ENCODE data around the gene RFX1. TPM values are rescaled to one million over a fixed set of nuclear protein-coding genes. Genes with fewer than 3 reads are reported as not detected.
A peak's percentile ranks its signal among the peaks of the same experiment; 100 is the strongest.

The RFX1 gene
- total and polyA plus RNA-seq, 2 experiments from 2014 or later, result 8.9 to 11.8 TPM

DNA sequence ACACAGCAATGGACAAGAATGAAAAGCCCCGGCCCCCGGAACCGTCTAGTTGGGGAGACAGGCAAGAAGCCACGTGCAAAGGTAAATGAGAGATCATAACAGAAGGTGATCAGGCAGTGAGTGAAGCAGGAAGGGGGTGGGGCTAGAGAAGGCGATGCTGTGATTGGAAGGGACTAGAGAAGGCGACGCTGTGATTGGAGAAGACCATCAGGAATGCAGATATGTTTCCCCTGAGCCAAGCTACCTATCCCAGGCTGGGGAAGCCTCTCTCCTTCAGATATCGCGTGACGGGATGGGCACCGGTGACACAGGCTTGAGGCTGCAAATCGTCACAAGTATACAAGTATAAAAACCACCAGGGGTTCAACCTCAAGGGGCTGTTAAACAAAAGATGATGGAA lies 32.0 kb downstream of the RFX1 start:
- no peak overlapping the region for H2AFZ ChIP-seq
- no peaks in the 10 kb centered on the region for H3F3A ChIP-seq (replicated peaks; ENCODE audit: low read depth)
- H3K27me3 Mint-ChIP-seq (ENCODE audit: insufficient read depth, low read depth, poor library complexity), result peaks cover 11% of the 10 kb centered on the region
- no peaks in the 10 kb centered on the region for H3K9me2 ChIP-seq (ENCODE audit: insufficient read depth)
- TF ChIP-seq STAT1 (IDR thresholded peaks at IDR 0.05; ENCODE audit: unreplicated experiment) (no peak), ZNF331 (CRISPR knock-in tag; IDR thresholded peaks at IDR 0.05; ENCODE audit: low read depth) (no peak), ZNF114 (CRISPR knock-in tag; IDR thresholded peaks at IDR 0.05) (no peak), NANOG (IDR thresholded peaks at IDR 0.05; ENCODE audit: borderline replicate concordance) (no peak), EZH2 (IDR thresholded peaks at IDR 0.05; ENCODE audit: low read depth, unreplicated experiment) (no peak), CREB1 (CRISPR knock-in tag; IDR thresholded peaks at IDR 0.05; ENCODE audit: low read depth) (peak; percentile 71), JUNB (IDR thresholded peaks at IDR 0.05; ENCODE audit: unreplicated experiment) (no peak), EZH2phosphoT487 (IDR thresholded peaks at IDR 0.05; ENCODE audit: unreplicated experiment) (no peak), POLR2AphosphoS5 (IDR thresholded peaks at IDR 0.05; ENCODE audit: low read depth) (peak; percentile 54)
- TF ChIP-seq, protein P1, sequence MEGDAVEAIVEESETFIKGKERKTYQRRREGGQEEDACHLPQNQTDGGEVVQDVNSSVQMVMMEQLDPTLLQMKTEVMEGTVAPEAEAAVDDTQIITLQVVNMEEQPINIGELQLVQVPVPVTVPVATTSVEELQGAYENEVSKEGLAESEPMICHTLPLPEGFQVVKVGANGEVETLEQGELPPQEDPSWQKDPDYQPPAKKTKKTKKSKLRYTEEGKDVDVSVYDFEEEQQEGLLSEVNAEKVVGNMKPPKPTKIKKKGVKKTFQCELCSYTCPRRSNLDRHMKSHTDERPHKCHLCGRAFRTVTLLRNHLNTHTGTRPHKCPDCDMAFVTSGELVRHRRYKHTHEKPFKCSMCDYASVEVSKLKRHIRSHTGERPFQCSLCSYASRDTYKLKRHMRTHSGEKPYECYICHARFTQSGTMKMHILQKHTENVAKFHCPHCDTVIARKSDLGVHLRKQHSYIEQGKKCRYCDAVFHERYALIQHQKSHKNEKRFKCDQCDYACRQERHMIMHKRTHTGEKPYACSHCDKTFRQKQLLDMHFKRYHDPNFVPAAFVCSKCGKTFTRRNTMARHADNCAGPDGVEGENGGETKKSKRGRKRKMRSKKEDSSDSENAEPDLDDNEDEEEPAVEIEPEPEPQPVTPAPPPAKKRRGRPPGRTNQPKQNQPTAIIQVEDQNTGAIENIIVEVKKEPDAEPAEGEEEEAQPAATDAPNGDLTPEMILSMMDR (conservative IDR thresholded peaks at IDR 0.05; ENCODE audit: low read depth in 2 of 2), result no peak
- TF ChIP-seq, protein P2, sequence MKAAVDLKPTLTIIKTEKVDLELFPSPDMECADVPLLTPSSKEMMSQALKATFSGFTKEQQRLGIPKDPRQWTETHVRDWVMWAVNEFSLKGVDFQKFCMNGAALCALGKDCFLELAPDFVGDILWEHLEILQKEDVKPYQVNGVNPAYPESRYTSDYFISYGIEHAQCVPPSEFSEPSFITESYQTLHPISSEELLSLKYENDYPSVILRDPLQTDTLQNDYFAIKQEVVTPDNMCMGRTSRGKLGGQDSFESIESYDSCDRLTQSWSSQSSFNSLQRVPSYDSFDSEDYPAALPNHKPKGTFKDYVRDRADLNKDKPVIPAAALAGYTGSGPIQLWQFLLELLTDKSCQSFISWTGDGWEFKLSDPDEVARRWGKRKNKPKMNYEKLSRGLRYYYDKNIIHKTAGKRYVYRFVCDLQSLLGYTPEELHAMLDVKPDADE (IDR thresholded peaks at IDR 0.05), result no peak
- TF ChIP-seq, protein P3, sequence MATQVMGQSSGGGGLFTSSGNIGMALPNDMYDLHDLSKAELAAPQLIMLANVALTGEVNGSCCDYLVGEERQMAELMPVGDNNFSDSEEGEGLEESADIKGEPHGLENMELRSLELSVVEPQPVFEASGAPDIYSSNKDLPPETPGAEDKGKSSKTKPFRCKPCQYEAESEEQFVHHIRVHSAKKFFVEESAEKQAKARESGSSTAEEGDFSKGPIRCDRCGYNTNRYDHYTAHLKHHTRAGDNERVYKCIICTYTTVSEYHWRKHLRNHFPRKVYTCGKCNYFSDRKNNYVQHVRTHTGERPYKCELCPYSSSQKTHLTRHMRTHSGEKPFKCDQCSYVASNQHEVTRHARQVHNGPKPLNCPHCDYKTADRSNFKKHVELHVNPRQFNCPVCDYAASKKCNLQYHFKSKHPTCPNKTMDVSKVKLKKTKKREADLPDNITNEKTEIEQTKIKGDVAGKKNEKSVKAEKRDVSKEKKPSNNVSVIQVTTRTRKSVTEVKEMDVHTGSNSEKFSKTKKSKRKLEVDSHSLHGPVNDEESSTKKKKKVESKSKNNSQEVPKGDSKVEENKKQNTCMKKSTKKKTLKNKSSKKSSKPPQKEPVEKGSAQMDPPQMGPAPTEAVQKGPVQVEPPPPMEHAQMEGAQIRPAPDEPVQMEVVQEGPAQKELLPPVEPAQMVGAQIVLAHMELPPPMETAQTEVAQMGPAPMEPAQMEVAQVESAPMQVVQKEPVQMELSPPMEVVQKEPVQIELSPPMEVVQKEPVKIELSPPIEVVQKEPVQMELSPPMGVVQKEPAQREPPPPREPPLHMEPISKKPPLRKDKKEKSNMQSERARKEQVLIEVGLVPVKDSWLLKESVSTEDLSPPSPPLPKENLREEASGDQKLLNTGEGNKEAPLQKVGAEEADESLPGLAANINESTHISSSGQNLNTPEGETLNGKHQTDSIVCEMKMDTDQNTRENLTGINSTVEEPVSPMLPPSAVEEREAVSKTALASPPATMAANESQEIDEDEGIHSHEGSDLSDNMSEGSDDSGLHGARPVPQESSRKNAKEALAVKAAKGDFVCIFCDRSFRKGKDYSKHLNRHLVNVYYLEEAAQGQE (IDR thresholded peaks at IDR 0.05; ENCODE audit: unreplicated experiment), result no peak
- TF ChIP-seq, protein P4, sequence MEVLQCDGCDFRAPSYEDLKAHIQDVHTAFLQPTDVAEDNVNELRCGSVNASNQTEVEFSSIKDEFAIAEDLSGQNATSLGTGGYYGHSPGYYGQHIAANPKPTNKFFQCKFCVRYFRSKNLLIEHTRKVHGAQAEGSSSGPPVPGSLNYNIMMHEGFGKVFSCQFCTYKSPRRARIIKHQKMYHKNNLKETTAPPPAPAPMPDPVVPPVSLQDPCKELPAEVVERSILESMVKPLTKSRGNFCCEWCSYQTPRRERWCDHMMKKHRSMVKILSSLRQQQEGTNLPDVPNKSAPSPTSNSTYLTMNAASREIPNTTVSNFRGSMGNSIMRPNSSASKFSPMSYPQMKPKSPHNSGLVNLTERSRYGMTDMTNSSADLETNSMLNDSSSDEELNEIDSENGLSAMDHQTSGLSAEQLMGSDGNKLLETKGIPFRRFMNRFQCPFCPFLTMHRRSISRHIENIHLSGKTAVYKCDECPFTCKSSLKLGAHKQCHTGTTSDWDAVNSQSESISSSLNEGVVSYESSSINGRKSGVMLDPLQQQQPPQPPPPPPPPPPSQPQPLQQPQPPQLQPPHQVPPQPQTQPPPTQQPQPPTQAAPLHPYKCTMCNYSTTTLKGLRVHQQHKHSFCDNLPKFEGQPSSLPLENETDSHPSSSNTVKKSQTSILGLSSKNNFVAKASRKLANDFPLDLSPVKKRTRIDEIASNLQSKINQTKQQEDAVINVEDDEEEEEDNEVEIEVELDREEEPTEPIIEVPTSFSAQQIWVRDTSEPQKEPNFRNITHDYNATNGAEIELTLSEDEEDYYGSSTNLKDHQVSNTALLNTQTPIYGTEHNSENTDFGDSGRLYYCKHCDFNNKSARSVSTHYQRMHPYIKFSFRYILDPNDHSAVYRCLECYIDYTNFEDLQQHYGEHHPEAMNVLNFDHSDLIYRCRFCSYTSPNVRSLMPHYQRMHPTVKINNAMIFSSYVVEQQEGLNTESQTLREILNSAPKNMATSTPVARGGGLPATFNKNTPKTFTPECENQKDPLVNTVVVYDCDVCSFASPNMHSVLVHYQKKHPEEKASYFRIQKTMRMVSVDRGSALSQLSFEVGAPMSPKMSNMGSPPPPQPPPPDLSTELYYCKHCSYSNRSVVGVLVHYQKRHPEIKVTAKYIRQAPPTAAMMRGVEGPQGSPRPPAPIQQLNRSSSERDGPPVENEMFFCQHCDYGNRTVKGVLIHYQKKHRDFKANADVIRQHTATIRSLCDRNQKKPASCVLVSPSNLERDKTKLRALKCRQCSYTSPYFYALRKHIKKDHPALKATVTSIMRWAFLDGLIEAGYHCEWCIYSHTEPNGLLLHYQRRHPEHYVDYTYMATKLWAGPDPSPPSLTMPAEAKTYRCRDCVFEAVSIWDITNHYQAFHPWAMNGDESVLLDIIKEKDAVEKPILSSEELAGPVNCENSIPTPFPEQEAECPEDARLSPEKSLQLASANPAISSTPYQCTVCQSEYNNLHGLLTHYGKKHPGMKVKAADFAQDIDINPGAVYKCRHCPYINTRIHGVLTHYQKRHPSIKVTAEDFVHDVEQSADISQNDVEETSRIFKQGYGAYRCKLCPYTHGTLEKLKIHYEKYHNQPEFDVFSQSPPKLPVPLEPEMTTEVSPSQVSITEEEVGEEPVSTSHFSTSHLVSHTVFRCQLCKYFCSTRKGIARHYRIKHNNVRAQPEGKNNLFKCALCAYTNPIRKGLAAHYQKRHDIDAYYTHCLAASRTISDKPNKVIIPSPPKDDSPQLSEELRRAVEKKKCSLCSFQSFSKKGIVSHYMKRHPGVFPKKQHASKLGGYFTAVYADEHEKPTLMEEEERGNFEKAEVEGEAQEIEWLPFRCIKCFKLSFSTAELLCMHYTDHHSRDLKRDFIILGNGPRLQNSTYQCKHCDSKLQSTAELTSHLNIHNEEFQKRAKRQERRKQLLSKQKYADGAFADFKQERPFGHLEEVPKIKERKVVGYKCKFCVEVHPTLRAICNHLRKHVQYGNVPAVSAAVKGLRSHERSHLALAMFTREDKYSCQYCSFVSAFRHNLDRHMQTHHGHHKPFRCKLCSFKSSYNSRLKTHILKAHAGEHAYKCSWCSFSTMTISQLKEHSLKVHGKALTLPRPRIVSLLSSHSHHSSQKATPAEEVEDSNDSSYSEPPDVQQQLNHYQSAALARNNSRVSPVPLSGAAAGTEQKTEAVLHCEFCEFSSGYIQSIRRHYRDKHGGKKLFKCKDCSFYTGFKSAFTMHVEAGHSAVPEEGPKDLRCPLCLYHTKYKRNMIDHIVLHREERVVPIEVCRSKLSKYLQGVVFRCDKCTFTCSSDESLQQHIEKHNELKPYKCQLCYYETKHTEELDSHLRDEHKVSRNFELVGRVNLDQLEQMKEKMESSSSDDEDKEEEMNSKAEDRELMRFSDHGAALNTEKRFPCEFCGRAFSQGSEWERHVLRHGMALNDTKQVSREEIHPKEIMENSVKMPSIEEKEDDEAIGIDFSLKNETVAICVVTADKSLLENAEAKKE (CRISPR knock-in tag; IDR thresholded peaks at IDR 0.05), result no peak
- H3K4me3 ChIP-seq, result no peak overlapping the region
- H3K9me3 Mint-ChIP-seq, result no peaks in the 10 kb centered on the region
- H3K27me3 ChIP-seq (ENCODE audit: insufficient read depth), result no peaks in the 10 kb centered on the region
- peaks cover 7% of the 10 kb centered on the region for H3K36me3 Mint-ChIP-seq (ENCODE audit: low read depth)
- peak overlapping the region; percentile 43 for H3K4me3 Mint-ChIP-seq
- ATAC-seq (peak; percentile 83), DNase-seq (ENCODE audit: low spot score) (peak; percentile 98)
- peaks cover 12% of the 10 kb centered on the region; the same call in 1 of the 2 replicates for H3K4me1 ChIP-seq (ENCODE audit: insufficient read depth)
- no peaks in the 10 kb centered on the region for H4K20me1 ChIP-seq (replicated peaks; ENCODE audit: insufficient read depth)
- H3K27ac Mint-ChIP-seq, result peak overlapping the region; percentile 94
- no peak overlapping the region for H3K4me2 ChIP-seq
- H3K79me2 ChIP-seq (replicated peaks; ENCODE audit: insufficient read depth), result no peaks in the 10 kb centered on the region
- H3K27ac ChIP-seq (ENCODE audit: low read depth), result peak overlapping the region; percentile 26; the same call in 1 of the 2 replicates
- no peaks in the 10 kb centered on the region for H3K36me3 ChIP-seq (ENCODE audit: insufficient read depth)
- H3K4me1 Mint-ChIP-seq, result peaks cover 12% of the 10 kb centered on the region
